Stomach (tissue), 4 donors: ENCODE data around the gene CALN1.

Source experiments
- CTCF ChIP-seq, 7 experiments: fragments of 450-650 bp in 4 of 7; fragments of 200-600 bp in 3 of 7; sonication (generic) in 3 of 7; IDR thresholded peaks; one replicate each; pipeline ENCODE4 v1.5.1; 2016 to 2019; ENCODE audit warnings: antibody characterized with exemption in 7 of 7, control low read depth in 2 of 7, mild to moderate bottlenecking in 1 of 7
- POLR2A ChIP-seq, 4 donors: fragments of 450-650 bp; IDR thresholded peaks; one replicate each; pipeline ENCODE4 v1.6.1; 2016; ENCODE audit warnings: antibody characterized with exemption in 4 of 4, control low read depth in 2 of 4, mild to moderate bottlenecking in 1 of 4, moderate library complexity in 1 of 4
- POLR2AphosphoS5 ChIP-seq, 3 donors: sonication (generic); formaldehyde crosslinking; IDR thresholded peaks; one replicate each; pipeline ENCODE4 v1.6.1; 2016; ENCODE audit warnings: antibody characterized with exemption in 3 of 3

- TF ChIP-seq CTCF (IDR thresholded peaks at IDR 0.05) = no peak
- no peak for TF ChIP-seq POLR2AphosphoS5 (IDR thresholded peaks at IDR 0.05)
- no peak for TF ChIP-seq POLR2A (IDR thresholded peaks at IDR 0.05)
These were observed 551.6 kb downstream of the CALN1 start for GRCh38 chr7:71860572-71860971.
